HepG2 (cell line): ENCODE data around the gene YPEL5. TPM values are rescaled to one million over a fixed set of nuclear protein-coding genes. Genes with fewer than 3 reads are reported as not detected.

Experiments used
- ATF1 ChIP-seq: IDR thresholded peaks from 2 replicates; pipeline ENCODE4 v1.6.1; 2016; ENCODE audit warnings: mild to moderate bottlenecking, control low read depth
- BHLHE40 ChIP-seq: IDR thresholded peaks from 2 replicates; pipeline ENCODE4 v1.6.1; 2011; ENCODE audit warnings: low read length, improper control_type of control experiment
- BORCS8-MEF2B ChIP-seq: sonication (generic); formaldehyde crosslinking; IDR thresholded peaks from 2 replicates; pipeline ENCODE4 v1.8.0; 2022; ENCODE audit warnings: mild to moderate bottlenecking, missing genetic modification reagents
- CREM ChIP-seq, 2 experiments: sonication (generic) in 1 of 2; formaldehyde crosslinking in 1 of 2; IDR thresholded peaks; 2 replicates each; pipeline versions ENCODE4 v1.4.0 to v1.6.1; 2016 to 2020; ENCODE audit warnings: antibody characterized with exemption in 1 of 2, mild to moderate bottlenecking in 1 of 2, missing genetic modification reagents in 1 of 2
- FOSL2 ChIP-seq: sonication (generic); formaldehyde crosslinking; IDR thresholded peaks from 2 replicates; pipeline ENCODE4 v1.4.0; 2020; ENCODE audit warnings: missing genetic modification reagents
- IRF9 ChIP-seq: sonication (generic); formaldehyde crosslinking; IDR thresholded peaks from 2 replicates; pipeline ENCODE4 v1.8.0; 2022; ENCODE audit warnings: missing genetic modification reagents, mild to moderate bottlenecking, borderline replicate concordance
- MLX ChIP-seq: IDR thresholded peaks from 2 replicates; pipeline ENCODE4 v1.6.1; 2016
- NR2C2 ChIP-seq: sonication (generic); formaldehyde crosslinking; IDR thresholded peaks from 2 replicates; pipeline ENCODE4 v1.4.0; 2020; ENCODE audit warnings: missing genetic modification reagents, mild to moderate bottlenecking, moderate library complexity, borderline replicate concordance
- PBX2 ChIP-seq: IDR thresholded peaks from 2 replicates; pipeline ENCODE4 v1.6.1; 2016; ENCODE audit warnings: control low read depth
- PRPF4 ChIP-seq: fragments of 200-400 bp; formaldehyde crosslinking; IDR thresholded peaks from 2 replicates; pipeline ENCODE4 v1.6.1; 2016; ENCODE audit warnings: low read length, low read depth; ENCODE audit not compliant: poor library complexity, severe bottlenecking
- SP140L ChIP-seq: sonication (generic); formaldehyde crosslinking; IDR thresholded peaks from 2 replicates; pipeline ENCODE4 v1.4.0; 2020; ENCODE audit warnings: missing genetic modification reagents, borderline replicate concordance
- SP2 ChIP-seq: sonication (generic); formaldehyde crosslinking; IDR thresholded peaks from 2 replicates; pipeline ENCODE4 v1.5.1; 2020; ENCODE audit warnings: mild to moderate bottlenecking, missing genetic modification reagents
- SP4 ChIP-seq: sonication (generic); formaldehyde crosslinking; IDR thresholded peaks from 2 replicates; pipeline ENCODE4 v1.8.1; 2023; ENCODE audit warnings: mild to moderate bottlenecking, missing genetic modification reagents
- ZNF318 ChIP-seq: sonication (generic); formaldehyde crosslinking; IDR thresholded peaks from 2 replicates; pipeline ENCODE4 v1.4.0; 2020; ENCODE audit warnings: mild to moderate bottlenecking, missing genetic modification reagents
- ZNF614 ChIP-seq: IDR thresholded peaks from 2 replicates; pipeline ENCODE4 v1.6.1; 2018; ENCODE audit warnings: missing biosample characterization, missing genetic modification reagents, inconsistent platforms, borderline replicate concordance
- ZNF746 ChIP-seq: sonication (generic); formaldehyde crosslinking; IDR thresholded peaks from 2 replicates; pipeline ENCODE4 v1.8.0; 2022; ENCODE audit warnings: mild to moderate bottlenecking, missing genetic modification reagents
- polyA plus RNA-seq, 8 experiments: library from polyadenylated mRNA; depleted of rRNA in 3 of 8; stranded (reverse) in 7 of 8; unstranded in 1 of 8; fragments of >200 nt; fragmentation: Illumina TruSeq in 4 of 8; extraction: Trizol in 4 of 8; gene quantifications; 2 replicates each; pipeline versions ENCODE4 v1.2.1 to v1.2.3, GENCODE V29; 2011 to 2016; ENCODE audit warnings: low read depth in 4 of 8, missing spikeins in 1 of 8, mixed read lengths in 1 of 8; ENCODE audit not compliant: insufficient read depth in 1 of 8
- total RNA-seq, 5 experiments: library from RNA; depleted of rRNA; stranded (reverse); fragments of >200 nt; fragmentation: Illumina TruSeq; extraction: Trizol; gene quantifications; 2 replicates each; pipeline ENCODE4 v1.2.3, GENCODE V29; 2016; ENCODE audit warnings: low read depth in 1 of 5

Gene YPEL5
- total and polyA plus RNA-seq, 2 of the 13 experiments (the other 11 are each of a cell fraction or from before 2014, with no cell fraction given), result 12.7 to 49.7 TPM

GRCh38 chr2:30146337-30147195, at the start of gene YPEL5 (continued):
- TF ChIP-seq ATF1 (CRISPR knock-in tag) (peak; percentile 22; the same call in 1 of the 2 replicates), BHLHE40 (peak; percentile 97), ZNF318 (CRISPR knock-in tag) (peak; percentile 59; the same call in 1 of the 2 replicates), SP4 (CRISPR knock-in tag) (peak; percentile 98), FOSL2 (CRISPR knock-in tag) (peak; percentile 84), SP2 (CRISPR knock-in tag) (peak; percentile 86), CREM (IDR thresholded peaks at IDR 0.05) (peak; percentile 66), CREM (CRISPR knock-in tag; IDR thresholded peaks at IDR 0.05) (no peak), SP140L (CRISPR knock-in tag) (no peak), PBX2 (CRISPR knock-in tag) (peak; percentile 81), NR2C2 (CRISPR knock-in tag) (peak; percentile 79), ZNF614 (CRISPR knock-in tag) (peak; percentile 84; the same call in 1 of the 2 replicates), BORCS8-MEF2B (CRISPR knock-in tag) (peak; percentile 62), ZNF746 (CRISPR knock-in tag) (peak; percentile 10; the same call in 1 of the 2 replicates), PRPF4 (peak; percentile 25), IRF9 (CRISPR knock-in tag) (peak; percentile 83), MLX (no peak)
